GM18505 (cell line): ENCODE results near the gene IDH3B.
A peak's percentile ranks its signal among the peaks of the same experiment; 100 is the strongest.

ENCODE experiments used
- ATAC-seq: cut with Tn5 transposase; IDR thresholded peaks from one replicate; pipeline ENCODE4 v1.9.1; 2021; ENCODE audit not compliant: unreplicated experiment
- POLR2A ChIP-seq: IDR thresholded peaks from 4 replicates; pipeline ENCODE4 v1.6.1; 2011; ENCODE audit warnings: borderline replicate concordance; ENCODE audit not compliant: insufficient read depth, insufficient read length; ENCODE audit errors: extremely low read depth

Gene IDH3B

DNA sequence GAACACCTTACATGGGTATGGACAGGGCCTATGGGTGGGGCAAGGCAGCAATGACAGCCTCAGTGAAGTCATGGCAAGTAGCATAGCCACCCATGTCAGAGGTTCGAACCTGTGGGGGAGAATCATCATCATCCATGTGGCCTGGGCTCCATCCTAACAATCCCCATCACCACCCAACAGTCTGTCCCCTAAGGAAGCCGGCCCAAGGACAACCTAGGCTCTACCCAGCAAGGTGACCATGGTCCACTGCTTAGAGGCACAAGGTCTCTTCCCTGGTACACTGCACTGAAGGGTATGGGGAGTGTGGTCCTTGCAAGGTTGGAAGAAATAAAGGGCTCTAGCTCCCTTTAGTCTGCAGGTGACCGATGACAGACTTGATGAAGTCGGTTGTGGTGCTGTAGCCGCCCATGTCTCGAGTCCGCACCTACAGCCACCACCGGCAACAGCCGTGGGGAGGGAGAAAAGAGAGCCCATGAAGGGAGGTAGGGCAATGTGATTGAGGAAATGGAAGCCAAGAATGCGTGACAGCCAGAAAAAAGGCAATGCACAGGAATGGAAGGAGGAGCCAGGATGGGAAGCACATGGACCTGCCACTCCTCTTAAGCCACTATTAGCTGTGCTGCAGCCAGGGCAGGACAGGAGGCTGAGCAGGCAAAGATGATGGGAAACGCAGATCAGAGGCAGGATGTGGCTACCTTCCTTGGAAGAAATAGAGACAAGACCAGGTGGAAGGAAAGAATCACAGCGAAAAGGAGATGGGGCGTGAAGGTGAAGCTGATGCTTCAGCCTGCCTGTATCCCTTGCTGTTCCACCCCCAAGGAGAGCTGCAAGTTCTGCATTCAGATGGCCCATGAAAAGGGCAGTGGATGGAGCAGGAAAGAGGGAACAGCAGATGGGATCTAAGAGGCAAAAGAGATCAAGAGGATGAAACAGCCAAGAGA, 5.3 kb downstream of the IDH3B start:
- TF ChIP-seq POLR2A = peak; percentile 43
- ATAC-seq = no peak

DNA sequence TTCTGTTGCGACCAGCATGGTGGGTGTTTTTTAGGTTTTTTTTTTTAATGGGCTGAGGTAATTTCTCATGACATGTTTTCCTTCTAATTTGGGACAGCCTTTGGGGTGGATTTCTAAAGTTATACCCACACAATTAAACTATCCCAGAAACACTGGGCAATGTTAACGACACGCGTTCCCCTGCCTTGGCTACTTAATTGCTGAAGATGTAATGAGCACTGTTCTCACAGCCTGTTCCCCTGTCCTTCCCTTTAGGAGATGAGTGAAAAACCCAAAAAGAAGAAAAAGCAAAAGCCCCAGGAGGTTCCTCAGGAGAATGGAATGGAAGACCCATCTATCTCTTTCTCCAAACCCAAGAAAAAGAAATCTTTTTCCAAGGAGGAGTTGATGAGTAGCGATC, 6.3 kb downstream of the IDH3B start:
- no peak for TF ChIP-seq POLR2A
- no peak for ATAC-seq

DNA sequence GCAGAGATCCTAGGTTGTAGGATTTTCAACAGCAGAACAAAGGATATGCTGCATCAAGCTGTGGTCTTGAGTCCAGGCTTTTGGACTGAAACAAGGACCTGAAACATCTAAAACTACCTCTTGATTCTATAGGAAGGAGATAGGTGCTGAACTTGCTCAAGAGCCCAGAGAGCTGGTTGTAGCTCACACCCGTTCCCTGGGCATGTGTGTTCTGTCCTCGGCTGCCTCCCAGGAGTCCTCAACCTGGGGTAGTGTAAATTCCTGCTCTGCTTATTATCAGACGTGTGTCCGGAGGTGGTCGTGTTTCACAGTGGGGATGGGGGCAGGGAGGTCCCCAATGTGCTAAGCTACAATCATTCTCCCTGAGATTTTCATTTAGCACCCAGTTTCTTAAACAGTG, 6.8 kb downstream of the IDH3B start:
- ATAC-seq = no peak
- peak; percentile 39 for TF ChIP-seq POLR2A

DNA sequence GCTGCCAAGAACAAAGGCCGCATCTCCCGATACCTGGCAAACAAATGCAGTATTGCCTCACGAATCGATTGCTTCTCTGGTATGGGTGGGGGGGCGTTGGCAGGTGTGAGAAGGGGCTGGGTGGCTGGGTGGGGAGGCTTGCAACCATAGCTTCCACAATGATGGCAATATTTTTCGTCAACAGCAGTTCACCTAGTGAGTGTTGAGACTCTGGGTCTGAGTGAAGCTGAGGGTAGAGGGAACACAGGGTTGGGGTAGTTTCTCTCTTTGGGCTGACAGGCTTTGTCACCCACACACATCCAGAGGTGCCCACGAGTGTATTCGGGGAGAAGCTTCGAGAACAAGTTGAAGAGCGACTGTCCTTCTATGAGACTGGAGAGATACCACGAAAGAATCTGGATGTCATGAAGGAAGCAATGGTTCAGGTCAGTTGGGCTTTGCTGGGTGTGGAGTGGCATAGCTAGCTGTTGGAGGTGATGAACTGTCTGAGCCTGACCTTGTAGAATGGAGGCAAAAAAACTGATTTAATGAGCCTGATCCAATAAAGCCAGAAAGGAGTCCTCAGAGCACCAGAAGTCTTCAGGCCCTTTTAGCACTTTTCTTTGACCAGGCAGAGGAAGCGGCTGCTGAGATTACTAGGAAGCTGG, 7.4 kb downstream of the IDH3B start:
- no peak for ATAC-seq
- TF ChIP-seq POLR2A = no peak

DNA sequence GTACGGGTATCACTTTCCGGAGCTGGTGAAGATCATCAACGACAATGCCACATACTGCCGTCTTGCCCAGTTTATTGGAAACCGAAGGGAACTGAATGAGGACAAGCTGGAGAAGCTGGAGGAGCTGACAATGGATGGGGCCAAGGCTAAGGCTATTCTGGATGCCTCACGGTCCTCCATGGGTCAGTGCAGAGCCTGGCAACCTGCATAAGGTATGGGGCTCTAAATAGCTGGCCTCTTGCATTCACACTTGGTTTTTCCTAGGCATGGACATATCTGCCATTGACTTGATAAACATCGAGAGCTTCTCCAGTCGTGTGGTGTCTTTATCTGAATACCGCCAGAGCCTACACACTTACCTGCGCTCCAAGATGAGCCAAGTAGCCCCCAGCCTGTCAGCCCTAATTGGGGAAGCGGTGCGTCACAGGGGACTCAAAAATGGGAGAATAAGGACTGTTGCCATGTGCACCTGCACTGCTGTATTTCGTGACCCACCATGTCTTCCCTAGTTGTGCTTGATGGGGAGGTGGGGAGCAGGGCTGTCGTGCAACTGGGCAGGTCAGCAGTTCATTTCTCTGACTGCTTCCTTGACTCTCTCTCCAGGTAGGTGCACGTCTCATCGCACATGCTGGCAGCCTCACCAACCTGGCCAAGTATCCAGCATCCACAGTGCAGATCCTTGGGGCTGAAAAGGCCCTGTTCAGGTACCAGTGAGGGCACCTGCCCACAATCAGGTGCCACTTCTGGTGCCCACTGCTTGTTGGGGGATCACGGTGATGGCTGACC, 8.5 kb downstream of the IDH3B start:
- ATAC-seq = no peak
- peak; percentile 22 for TF ChIP-seq POLR2A

DNA sequence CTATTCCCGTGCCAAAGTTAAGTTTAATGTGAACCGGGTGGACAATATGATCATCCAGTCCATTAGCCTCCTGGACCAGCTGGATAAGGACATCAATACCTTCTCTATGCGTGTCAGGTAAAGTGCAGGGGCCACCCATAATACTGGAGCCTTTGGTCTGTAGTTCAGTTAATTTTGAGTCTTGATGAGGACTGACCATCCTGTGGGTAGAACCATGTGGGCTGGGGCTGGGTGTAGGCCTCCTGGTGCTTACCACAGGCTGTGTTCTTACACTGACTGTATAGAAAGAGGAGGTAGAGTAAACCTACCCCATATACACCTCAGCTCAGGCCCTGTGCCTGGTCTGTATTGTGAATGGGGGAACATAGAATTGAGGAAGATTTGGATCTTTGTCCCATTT, 9.2 kb downstream of the IDH3B start:
- no peak for TF ChIP-seq POLR2A
- ATAC-seq = no peak

DNA sequence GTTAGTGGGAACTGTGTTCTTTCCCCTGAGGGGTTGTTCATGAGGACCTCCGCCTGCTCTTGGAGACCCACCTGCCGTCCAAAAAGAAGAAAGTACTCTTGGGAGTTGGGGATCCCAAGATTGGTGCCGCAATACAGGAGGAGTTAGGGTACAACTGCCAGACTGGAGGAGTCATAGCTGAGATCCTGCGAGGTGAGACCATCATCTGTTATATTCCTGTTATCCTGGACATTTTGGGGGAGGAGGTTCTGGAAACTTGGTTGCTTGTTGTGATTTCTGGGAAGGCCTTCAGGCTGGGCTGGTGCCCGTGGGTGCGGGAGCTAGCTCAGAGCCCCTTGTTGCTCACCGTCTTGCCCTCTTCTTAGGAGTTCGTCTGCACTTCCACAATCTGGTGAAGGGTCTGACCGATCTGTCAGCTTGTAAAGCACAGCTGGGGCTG, 9.6 kb downstream of the IDH3B start:
- TF ChIP-seq POLR2A = peak; percentile 6
- no peak for ATAC-seq

DNA sequence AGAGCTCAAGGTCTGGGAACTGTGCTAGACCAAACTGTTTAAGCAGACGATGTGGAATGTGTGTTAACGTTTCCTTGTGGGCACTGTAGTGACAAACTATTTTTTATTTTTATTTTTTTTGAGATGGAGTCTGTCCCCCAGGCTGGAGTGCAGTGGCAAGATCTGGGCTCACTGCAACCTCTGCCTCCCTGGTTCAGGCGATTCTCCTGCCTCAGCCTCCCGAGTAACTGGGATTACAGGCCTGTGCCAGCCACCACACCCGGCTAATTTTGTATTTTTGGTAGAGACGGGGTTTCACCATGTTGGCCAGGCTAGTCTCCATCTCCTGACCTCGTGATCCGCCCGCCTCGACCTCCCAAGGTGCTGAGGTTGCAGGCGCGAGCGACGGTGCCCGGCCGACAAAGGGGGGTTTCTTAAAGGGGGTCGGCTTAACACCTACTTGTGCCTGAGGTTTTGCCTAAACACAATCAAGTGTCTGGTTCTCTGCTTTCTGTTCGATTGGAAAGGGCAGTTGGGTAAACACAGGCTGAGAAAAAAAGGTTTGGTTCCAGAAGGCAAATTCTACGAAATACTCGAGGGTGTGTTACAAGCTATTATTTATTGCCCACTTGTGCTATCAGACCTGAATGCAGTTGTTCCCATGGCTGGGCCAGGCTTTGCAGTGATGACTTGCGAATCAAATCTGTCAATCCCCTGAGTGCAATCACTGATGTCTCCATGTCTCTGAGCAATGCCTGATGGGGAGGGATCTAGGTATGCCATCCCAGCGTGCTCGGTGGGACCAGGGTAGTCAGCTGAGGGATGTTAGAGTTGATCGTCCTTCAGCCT, 10.2 kb downstream of the IDH3B start:
- no peak for ATAC-seq
- TF ChIP-seq POLR2A = no peak

DNA sequence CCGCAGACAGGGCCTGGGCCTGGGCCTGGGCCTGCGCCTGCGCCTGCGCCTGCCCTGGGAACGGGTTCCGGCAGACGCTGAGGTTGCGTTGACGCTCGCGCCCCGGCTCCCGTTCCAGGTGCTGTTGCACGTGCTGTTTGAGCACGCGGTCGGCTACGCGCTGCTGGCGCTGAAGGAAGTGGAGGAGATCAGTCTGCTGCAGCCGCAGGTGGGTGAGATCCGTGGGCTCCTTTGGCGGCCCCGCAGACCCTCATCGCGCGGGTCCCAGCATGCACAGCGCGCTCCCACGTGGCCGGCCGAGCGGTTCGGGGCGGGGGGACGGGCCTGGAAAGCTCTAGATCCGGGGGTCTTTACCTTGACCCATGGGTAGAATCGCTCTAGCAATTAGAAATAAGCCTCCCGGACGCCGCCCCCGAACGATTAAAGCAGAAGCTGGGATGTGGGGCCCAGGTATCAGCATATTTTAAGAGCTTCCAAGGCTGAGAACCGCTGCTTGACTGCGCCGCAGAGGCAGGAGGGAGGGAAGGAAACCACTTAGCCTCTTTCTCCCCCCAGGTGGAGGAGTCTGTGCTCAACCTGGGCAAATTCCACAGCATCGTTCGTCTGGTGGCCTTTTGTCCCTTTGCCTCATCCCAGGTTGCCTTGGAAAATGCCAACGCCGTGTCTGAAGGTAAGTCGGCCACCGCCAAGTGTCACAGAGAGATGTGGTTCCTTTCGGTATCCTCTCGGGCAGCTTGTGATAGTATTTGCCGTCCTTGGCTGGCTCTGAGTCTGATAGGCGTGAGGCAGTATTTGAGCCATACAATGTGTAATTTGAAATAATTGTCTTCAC, 11.1 kb downstream of the IDH3B start:
- ATAC-seq = peak; percentile 47
- no peak for TF ChIP-seq POLR2A

DNA sequence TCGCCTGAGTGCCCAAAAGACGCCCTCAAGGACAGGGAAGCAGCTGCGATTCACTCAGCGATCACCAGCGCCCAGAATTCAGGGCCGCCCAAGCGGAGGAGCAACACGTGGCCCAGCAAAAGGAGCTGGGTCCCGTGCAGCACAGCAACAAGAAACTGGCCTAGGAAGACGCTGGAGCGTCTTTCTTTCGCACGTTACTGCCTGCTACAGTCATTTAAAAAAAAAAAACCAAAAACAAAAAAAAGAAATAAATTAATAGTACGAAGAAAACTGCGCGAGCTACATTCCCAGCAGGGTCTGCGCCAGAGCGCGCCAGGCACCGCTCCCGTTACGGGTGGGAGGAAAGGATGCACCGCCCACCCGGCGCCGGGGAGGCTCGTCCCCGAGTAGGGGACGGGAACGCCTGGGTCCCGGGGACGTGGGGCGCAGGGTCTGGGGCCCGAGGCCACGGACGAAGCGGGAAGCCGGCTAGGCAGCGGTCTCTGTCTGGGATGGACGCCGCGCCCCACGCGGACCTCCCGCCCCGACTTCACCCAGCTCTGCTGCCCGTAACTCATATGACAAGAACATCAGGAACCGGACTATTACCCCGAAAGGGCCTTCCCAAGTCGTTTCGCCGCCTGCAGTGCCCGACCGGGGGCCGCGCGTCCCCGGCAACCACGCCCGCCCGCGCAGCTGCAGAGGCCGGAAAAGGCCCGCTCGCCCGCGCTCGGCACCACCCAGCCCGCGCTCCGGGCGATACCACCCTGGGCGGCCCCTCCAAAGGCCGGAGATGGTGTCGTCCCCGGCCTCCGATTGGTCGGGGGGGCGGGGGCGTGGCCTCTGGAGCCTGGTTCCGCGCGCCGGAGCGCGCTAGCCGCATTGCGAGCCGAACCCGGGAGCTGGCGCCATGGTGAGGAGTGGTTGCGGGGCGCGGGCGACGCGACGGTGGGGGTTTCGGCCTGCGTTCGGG, 12.0 kb downstream of the IDH3B start, which contains the start of gene NOP56:
Gene NOP56 (plus strand): TSS at position 861 of the 952 bp plus-strand sequence. CDS start 29 bp downstream, at position 890.
- peak; percentile 79 for ATAC-seq
- TF ChIP-seq POLR2A = peak; percentile 97

DNA sequence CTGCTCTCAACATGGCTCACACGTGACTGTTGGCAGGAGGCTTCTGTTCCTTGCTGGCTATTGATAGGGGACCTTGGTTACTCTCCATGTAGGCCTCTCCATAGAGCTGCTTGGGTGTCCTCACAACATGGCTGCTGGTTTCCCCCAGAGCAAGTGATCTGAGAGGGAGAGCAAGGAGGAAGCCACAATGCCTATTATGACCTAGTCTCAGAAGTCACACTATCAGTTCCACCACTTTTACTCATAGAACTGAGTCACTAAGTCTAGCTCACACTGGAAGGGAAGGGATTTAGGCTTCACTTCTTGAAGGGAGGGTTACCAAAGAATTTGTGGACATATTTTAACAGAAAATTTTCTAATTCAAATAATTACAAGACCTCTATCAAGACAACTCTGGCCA, 20.3 kb downstream of the IDH3B start:
- TF ChIP-seq POLR2A = no peak
- ATAC-seq = no peak

DNA sequence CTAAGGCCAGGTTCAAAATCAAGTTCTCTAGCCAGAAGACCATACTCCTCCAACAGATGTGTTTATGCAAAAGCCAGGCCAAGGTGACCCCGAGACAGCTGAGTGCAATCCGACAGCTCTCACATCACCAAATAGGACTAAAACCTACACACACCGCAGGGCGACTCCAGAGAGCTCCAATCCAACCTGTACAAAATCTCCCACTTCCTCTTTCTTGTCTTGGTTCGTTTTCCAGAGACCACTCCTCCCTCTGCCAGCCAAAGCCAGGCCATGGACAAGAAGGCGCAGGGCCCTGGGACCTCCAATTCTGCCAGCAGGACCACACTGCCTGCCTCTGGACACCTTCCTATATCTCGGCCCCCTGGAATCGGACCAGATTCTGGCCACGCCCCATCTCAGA, 23.1 kb downstream of the IDH3B start:
- no peak for ATAC-seq

More for the DNA sequence above, 23.1 kb downstream of the IDH3B start:
- no peak for TF ChIP-seq POLR2A
